Measurements from ENCODE around the gene PIWIL1. TPM values are rescaled to one million over a fixed set of nuclear protein-coding genes. Genes with fewer than 3 reads are reported as not detected.

PIWIL1 gene
- not detected for total RNA-seq

DNA sequence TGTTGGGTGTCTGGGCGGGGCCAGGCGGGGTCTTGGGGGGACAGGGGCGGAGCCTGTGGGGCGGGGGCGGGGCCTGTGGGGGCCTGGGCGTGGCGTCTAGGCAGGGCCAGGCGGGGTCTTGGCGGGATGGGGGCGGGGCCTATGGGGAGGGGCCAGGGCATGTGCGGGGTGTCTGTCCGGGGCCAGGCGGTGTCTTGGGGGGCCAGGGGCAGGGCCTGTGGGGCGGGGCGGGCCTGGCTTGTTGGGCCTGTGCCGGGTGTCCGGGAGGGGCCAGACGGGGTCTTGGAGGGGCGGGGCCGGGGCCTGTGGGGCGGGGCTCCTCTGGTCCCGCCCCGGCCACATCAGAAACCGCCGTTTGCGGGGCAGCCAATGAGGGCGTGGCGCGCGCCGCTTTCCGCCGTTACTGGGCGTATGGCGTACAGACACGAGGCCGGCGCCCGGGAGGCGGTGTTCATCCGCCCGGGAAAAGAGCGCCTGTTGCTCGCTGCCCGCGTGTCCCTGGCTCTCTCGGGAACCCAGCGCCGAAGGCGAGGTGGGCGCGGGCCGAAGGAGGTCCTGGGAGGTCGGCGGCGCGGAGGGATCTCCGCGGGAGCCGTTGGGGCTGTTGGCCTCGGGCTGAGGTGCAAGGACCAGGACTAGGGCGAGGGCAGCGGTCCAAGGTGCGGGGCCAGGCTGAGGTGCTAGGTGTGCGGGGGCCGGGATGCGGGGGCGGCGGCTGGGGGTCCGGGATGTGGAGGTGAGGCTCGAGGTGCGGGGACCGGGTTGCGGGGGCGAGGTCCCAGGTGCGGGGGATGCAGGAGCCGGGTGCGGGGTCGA, at the start of gene PIWIL1:
PIWIL1 (plus strand) TSS at position 400 of the 816 bp plus-strand sequence. CDS start 4,705 bp downstream, outside the sequence.
- Histone ChIP-seq H3K36me3 (no peaks in the 10 kb centered on the region), H3K27ac (no peak within 1 kb of the TSS), H3K4me3 (no peak within 1 kb of the TSS), H3K4me1 (peaks cover 0 to 11% (median 0%) of the 10 kb centered on the region in 3 donors), H3K9me3 (no peaks in the 10 kb centered on the region), H3K27me3 (peaks cover 74% of the 10 kb centered on the region)
- ATAC-seq: no peak
- TF ChIP-seq POLR2A (IDR thresholded peaks at IDR 0.05): no peak
- TF ChIP-seq POLR2AphosphoS5 (IDR thresholded peaks at IDR 0.05): no peak
- TF ChIP-seq EP300 (IDR thresholded peaks at IDR 0.05): no peak
- TF ChIP-seq, protein P1, sequence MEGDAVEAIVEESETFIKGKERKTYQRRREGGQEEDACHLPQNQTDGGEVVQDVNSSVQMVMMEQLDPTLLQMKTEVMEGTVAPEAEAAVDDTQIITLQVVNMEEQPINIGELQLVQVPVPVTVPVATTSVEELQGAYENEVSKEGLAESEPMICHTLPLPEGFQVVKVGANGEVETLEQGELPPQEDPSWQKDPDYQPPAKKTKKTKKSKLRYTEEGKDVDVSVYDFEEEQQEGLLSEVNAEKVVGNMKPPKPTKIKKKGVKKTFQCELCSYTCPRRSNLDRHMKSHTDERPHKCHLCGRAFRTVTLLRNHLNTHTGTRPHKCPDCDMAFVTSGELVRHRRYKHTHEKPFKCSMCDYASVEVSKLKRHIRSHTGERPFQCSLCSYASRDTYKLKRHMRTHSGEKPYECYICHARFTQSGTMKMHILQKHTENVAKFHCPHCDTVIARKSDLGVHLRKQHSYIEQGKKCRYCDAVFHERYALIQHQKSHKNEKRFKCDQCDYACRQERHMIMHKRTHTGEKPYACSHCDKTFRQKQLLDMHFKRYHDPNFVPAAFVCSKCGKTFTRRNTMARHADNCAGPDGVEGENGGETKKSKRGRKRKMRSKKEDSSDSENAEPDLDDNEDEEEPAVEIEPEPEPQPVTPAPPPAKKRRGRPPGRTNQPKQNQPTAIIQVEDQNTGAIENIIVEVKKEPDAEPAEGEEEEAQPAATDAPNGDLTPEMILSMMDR (IDR thresholded peaks at IDR 0.05): no peak
- 100% methylated on average over 1 of the region's 79 CpGs; no CpG with 5 or more reads in 1 of the 2 donors for WGBS, 2 donors (ENCODE audit: low coverage in 1 of 2)

DNA sequence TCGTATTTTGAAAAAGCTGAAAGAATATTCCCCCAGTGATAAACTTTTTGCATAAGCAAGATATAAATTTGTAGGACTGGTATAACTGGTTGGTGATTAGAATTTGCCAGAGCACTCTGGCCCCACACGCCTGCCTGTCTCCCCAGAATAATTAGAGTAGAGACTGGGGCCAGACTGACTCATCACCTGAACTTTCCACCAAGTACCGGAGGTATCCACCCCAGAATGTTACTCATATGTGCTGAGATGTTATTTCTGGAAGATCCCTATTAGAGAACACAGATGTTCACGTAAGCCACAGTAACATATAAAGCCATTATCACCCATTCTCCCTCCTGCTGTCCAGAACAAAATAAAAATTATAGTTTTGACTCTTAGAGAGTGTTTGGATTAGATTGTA, 49.5 kb upstream of the PIWIL1 start:
- Histone ChIP-seq H3K27ac (no peak overlapping the region), H3K4me3 (no peak overlapping the region), H3K36me3 (no peaks in the 10 kb centered on the region), H3K27me3 (peaks cover 24% of the 10 kb centered on the region), H3K9me3 (peaks cover 0 to 58% (median 0%) of the 10 kb centered on the region in 3 donors), H3K4me1 (no peaks in the 10 kb centered on the region)
- TF ChIP-seq POLR2AphosphoS5 (IDR thresholded peaks at IDR 0.05): no peak
- no peak for TF ChIP-seq POLR2A (IDR thresholded peaks at IDR 0.05)
- TF ChIP-seq, protein P1 (IDR thresholded peaks at IDR 0.05): no peak
- no peak for TF ChIP-seq EP300 (IDR thresholded peaks at IDR 0.05)
- 51 to 65% methylated on average over 4 of the region's 4 CpGs for WGBS, 2 donors (ENCODE audit: low coverage in 1 of 2)
- ATAC-seq: no peak

- TF ChIP-seq POLR2AphosphoS5 (IDR thresholded peaks at IDR 0.05) (no peak), POLR2A (IDR thresholded peaks at IDR 0.05) (no peak), EP300 (IDR thresholded peaks at IDR 0.05) (no peak)
- TF ChIP-seq, protein P1 (IDR thresholded peaks at IDR 0.05): no peak
- ATAC-seq: no peak
- no peaks in the 10 kb centered on the region for H3K4me1 ChIP-seq
- 64 to 70% methylated on average over 6 of the region's 6 CpGs for WGBS, 2 donors (ENCODE audit: low coverage in 1 of 2)
- peaks cover 0 to 58% (median 0%) of the 10 kb centered on the region in 3 donors for H3K9me3 ChIP-seq
- no peak overlapping the region for H3K4me3 ChIP-seq
- no peak overlapping the region for H3K27ac ChIP-seq
- H3K36me3 ChIP-seq: no peaks in the 10 kb centered on the region
- peaks cover 19% of the 10 kb centered on the region for H3K27me3 ChIP-seq
Measured at GRCh38 chr12:130288691-130289090, 49.0 kb upstream of the PIWIL1 start.

DNA sequence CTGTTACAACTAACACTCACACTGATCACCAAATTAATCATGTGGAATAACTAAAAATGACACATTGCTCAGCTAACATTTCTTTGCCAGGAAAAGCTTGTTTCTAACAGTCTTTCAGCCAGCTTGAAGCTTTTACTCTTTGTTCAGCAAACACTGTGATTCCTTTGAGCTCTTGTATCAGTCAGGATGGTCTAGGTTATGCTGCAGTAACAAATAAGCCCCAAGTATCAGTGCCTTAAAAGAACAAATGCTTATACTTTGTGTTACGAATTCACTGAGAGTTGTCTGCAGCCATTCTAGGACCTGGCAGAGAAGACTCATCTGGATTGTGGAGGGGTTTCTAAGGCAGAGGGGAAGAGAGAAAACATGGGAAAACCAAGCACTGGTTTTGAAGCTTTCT, 47.6 kb upstream of the PIWIL1 start:
- H3K27me3 ChIP-seq: peaks cover 15% of the 10 kb centered on the region
- no peak for ATAC-seq
- H3K4me3 ChIP-seq: no peak overlapping the region
- peaks cover 0 to 57% (median 0%) of the 10 kb centered on the region in 3 donors for H3K9me3 ChIP-seq
- WGBS, 2 donors (ENCODE audit: low coverage in 1 of 2): 83% methylated on average over 1 of the region's 1 CpG; no CpG with 5 or more reads in 1 of the 2 donors
- H3K27ac ChIP-seq: no peak overlapping the region
- H3K4me1 ChIP-seq: no peaks in the 10 kb centered on the region
- TF ChIP-seq EP300 (IDR thresholded peaks at IDR 0.05) (no peak), POLR2A (IDR thresholded peaks at IDR 0.05) (no peak), POLR2AphosphoS5 (IDR thresholded peaks at IDR 0.05) (no peak)
- TF ChIP-seq, protein P1 (IDR thresholded peaks at IDR 0.05): no peak
- H3K36me3 ChIP-seq: no peaks in the 10 kb centered on the region

Data from gastroesophageal sphincter (tissue), 4 donors.